ENCODE results near the gene FOXO3.
"Not testable (repeated sequence)": the region's sequence is repeated elsewhere in the genome, so short reads cannot be mapped to it uniquely, and the experiment has no call there.

FOXO3 gene

GRCh38 chr6:108560463-108561308, at the start of gene FOXO3:
FOXO3 (plus strand) TSS chr6:108560917; CDS start chr6:108561209, 292 bp downstream.
- DNase-seq = peak; percentile 87

DNA sequence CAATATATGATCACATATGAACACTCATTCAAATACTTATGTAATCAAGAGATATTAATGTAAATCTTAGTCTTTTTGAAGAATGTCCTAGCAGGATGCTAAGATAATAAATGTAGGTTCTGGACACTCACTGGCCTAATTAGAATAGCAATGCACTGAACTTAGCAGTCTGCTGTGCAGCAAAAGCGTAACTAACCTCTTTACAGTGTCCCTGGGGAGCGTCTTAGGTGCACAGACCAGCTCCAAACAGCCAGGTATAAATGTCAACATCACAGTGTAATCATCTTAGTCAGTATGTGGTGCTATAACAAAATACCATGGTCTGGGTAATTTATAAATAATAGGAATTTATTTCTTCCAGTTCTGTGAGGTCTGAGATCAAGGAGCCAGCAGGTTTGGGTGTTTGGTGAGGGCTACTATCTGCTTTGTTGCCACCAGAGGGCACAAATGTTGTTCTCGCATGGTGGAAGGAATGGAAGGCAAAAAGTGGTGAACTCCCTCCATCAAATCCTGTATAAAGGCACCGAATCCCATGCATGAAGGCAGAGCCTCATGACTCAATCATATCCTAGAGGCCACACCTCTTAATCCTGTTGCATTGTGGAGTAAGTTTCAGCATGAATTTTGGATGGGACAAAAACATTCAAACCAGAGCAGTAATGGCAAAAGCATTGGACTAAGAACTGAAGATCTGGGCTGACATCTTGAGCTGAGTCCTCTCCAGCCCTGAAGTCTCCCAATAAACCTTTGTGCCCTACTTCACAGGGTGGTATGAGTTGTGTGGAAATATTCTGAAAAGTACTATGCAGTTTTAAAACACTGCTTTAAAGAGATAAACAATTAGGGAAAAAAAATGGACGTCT, 41.8 kb upstream of the FOXO3 start:
- DNase-seq = peak; percentile 52

DNA sequence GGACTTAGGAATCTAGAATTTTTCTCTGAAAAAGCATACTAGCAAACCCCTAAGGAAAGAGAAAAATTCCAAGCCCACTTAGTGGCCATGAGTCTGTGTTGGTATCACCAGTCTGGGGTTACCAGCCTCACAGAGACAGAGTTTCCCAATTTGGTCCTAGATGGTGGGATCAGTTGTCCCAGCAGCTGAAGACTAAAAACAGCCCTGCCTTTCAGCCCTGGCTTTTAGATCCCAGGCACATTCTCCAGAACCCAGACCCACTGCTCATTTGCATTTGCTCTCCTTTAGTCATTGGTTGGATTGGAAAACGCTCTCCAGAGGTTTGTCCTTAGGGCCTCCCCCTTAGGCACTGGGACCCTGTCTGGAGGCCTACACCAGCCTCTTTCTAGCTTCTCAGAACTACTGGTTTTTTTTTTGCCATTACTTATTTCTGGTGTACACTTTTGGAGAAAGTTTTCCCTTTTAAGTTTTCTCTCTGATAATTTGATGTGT, 39.1 kb upstream of the FOXO3 start:
- DNase-seq = no peak

GRCh38 chr6:108523697-108524096, 37.0 kb upstream of the FOXO3 start:
- no peak for DNase-seq

- no peak for DNase-seq
Measured at GRCh38 chr6:108524528-108525248, 36.0 kb upstream of the FOXO3 start.

DNA sequence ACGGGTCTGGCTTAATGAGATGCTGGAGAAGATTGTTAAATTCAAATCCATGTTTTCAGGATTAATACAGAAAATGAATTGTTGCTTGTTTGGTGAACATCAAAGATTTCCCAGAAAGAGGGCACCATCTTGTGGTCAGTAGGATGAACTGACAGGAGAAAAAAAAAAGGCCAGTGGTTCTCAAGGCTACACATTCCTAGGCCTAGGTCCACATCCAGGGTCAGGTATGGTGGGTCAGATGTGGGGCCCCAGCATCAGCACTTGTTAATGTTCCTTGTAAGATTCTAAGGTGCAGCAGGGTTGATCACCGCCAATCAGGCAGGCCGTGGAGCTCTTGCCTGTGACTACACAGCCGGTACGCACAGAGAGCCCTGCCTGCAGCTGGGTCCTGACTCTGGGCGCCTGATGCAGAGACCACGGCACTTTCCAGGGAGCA, 34.0 kb upstream of the FOXO3 start:
- peak; percentile 54 for DNase-seq

GRCh38 chr6:108528878-108529277, 31.8 kb upstream of the FOXO3 start:
- no peak for DNase-seq

DNA sequence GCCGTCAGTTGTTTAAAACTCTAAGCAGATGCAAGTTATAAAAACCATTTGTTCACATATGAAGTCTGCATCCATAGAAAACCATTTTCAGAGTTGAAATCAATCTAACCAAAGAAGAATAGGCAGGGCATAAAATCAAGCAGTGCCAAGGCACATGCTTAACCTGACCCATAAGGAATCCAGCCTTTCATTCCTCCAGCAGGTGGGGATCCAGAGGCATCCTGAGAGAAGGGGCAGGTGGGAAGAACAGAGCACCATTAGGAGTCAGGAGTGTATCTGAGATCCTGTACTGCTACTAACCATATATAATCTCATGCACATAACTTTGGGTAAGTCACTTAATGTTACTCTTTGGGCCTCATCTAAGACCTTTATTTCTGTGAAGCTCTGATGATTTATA, 29.4 kb upstream of the FOXO3 start:
- DNase-seq = no peak

- DNase-seq = no peak
Measured at GRCh38 chr6:108535114-108535742, 25.5 kb upstream of the FOXO3 start.

DNA sequence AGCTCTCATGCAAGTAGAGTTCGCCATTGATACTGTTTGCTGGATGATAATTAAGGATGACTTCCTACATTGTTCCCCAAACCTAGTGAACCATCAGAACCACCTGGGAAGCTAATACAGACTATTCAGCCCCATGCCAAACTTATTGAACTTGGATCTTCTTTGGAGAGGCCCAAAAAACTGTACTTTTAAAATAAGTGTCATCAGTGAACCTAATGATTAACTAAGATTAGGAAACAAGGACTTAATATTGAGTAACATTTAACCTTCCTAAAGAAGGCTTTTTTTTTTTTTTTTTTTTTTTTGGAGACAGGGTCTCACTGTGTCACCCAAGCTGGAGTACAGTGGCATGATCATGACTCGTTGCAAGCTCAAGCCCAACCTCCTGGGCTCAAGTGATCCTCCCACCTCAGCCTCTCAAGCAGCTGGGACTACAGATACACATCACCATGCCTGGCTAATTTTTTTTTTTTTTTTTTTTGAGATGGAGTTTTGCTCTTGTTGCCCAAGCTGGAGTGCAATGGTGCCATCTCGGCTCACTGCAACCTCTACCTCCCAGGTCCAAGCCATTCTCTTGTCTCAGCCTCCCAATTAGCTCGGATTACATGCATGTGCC, 24.7 kb upstream of the FOXO3 start:
- not testable (repeated sequence) for DNase-seq

GRCh38 chr6:108541843-108542759, 18.6 kb upstream of the FOXO3 start:
- peak; percentile 72 for DNase-seq

DNA sequence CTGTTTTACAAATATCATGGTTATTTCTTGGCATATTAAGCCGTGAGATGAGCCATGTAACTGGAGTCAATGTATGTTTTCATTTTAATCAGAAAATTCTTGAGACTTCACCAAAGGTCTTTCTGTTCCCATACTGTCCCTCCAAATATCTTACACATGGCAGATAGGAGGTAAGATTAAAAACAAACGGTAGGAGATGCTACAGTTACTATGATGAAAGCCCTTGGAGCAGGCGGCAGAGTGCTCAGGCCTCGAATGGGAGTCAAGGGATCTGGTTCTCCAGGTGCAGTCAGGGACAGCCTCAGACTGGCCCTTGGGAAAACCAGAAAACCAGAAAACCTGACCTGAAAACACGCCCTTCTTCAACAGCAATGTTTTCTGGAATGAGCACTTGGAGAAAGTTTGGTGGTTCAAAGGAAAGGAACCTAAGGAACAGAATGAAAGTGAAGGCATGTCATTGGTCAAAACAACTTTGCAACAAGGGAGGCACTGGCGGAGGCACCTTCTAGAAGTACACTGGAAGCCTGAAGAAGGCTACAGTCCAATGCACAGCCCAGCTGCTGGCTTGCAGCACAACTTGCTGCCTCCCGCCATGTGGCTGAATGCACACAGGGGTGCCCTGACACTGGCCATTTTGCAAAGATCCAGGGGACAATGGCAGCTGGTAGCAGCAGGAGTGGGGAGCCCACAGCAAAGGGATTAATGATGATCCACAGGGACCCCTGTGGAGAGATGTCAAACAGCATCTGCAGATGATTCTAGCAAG, 17.4 kb upstream of the FOXO3 start:
- no peak for DNase-seq

DNA sequence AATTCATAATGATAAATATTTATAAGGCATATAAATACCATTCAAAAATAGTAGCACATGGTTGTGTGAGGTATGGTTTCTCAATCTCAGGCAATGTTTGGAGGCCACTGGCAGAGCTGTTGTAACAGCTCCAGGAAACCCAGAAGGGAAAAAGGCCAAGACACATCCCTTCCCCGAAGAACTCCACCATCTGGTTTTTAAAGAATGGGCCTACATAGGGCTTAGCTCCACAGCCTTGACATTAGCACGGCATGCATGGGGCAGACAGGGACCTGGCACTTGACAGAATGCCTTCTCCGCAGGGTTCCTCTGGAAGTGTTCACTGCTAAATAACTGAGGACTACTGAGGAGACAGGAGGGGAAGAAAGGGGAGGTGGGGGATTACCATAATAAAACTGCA, 16.1 kb upstream of the FOXO3 start:
- peak; percentile 19 for DNase-seq

GRCh38 chr6:108546079-108547049, 14.4 kb upstream of the FOXO3 start:
- DNase-seq = no peak

GRCh38 chr6:108549241-108549640, 11.5 kb upstream of the FOXO3 start:
- DNase-seq = no peak

- peak; percentile 3 for DNase-seq
Measured at GRCh38 chr6:108549741-108550140, 11.0 kb upstream of the FOXO3 start.

GRCh38 chr6:108550256-108550655, 10.5 kb upstream of the FOXO3 start:
- no peak for DNase-seq

- DNase-seq = peak; percentile 10
Measured at GRCh38 chr6:108555399-108556052, 5.2 kb upstream of the FOXO3 start.

Measured in HCEC 1CT (cell line).